H9 (cell line): ENCODE results near the gene TNFRSF11A. TPM values are rescaled to one million over a fixed set of nuclear protein-coding genes. Genes with fewer than 3 reads are reported as not detected.

Experiments
- DNase-seq: peaks from one replicate; pipeline ENCODE4 v3.0.0-alpha.2; 2017
- H2AFZ ChIP-seq: one replicate; pipeline ENCODE4 v1.6.1; 2013; ENCODE audit warnings: mild to moderate bottlenecking, low read length, control low read depth, moderate library complexity
- H2AK5ac ChIP-seq: 2 replicates; pipeline ENCODE4 v1.6.1; 2013; ENCODE audit warnings: low read length, control low read depth, mixed read lengths; ENCODE audit not compliant: insufficient read length
- H2BK120ac ChIP-seq: one replicate; pipeline ENCODE4 v1.6.1; 2013; ENCODE audit warnings: low read depth, mild to moderate bottlenecking, low read length, control low read depth, inconsistent platforms; ENCODE audit not compliant: poor library complexity, severe bottlenecking
- H2BK12ac ChIP-seq: 2 replicates; pipeline ENCODE4 v1.6.1; 2013; ENCODE audit warnings: low read length, control low read depth, mixed read lengths, low read depth; ENCODE audit not compliant: insufficient read length
- H2BK15ac ChIP-seq: 2 replicates; pipeline ENCODE4 v1.6.1; 2013; ENCODE audit warnings: low read depth, low read length, control low read depth
- H2BK20ac ChIP-seq: one replicate; pipeline ENCODE4 v1.6.1; 2013; ENCODE audit warnings: low read depth, mild to moderate bottlenecking, low read length, control low read depth, inconsistent platforms; ENCODE audit not compliant: poor library complexity, severe bottlenecking
- H2BK5ac ChIP-seq: 2 replicates; pipeline ENCODE4 v1.6.1; 2013; ENCODE audit warnings: low read length, control low read depth, mixed read lengths; ENCODE audit not compliant: insufficient read length
- H3K14ac ChIP-seq: 2 replicates; pipeline ENCODE4 v1.6.1; 2013; ENCODE audit warnings: low read length, control low read depth; ENCODE audit not compliant: insufficient read depth
- H3K18ac ChIP-seq: 2 replicates; pipeline ENCODE4 v1.6.1; 2013; ENCODE audit warnings: low read depth, mild to moderate bottlenecking, mixed read lengths, low read length, control low read depth; ENCODE audit not compliant: insufficient read length
- H3K23ac ChIP-seq: 2 replicates; pipeline ENCODE4 v1.6.1; 2013; ENCODE audit warnings: low read length, control low read depth, mixed read lengths, low read depth; ENCODE audit not compliant: insufficient read length
- H3K23me2 ChIP-seq: 2 replicates; pipeline ENCODE4 v1.6.1; 2013; ENCODE audit warnings: low read depth, mild to moderate bottlenecking, mixed read lengths, low read length, control low read depth; ENCODE audit not compliant: insufficient read length, poor library complexity, severe bottlenecking
- H3K27ac ChIP-seq: 2 replicates; pipeline ENCODE4 v1.5.1; 2013; ENCODE audit warnings: low read length, control low read depth, mixed read lengths, low read depth; ENCODE audit not compliant: insufficient read length
- H3K27me3 ChIP-seq: 2 replicates; pipeline ENCODE4 v1.6.1; 2013; ENCODE audit warnings: low read length, control low read depth, inconsistent platforms; ENCODE audit not compliant: insufficient read depth
- H3K4ac ChIP-seq: 2 replicates; pipeline ENCODE4 v1.6.1; 2013; ENCODE audit warnings: low read depth, mild to moderate bottlenecking, control low read depth, inconsistent platforms, low read length, moderate library complexity
- H3K4me1 ChIP-seq: 2 replicates; pipeline ENCODE4 v1.6.1; 2013; ENCODE audit warnings: low read length, control low read depth, inconsistent platforms; ENCODE audit not compliant: insufficient read depth
- H3K4me2 ChIP-seq: 2 replicates; pipeline ENCODE4 v1.6.1; 2013; ENCODE audit warnings: low read length, control low read depth, mixed read lengths; ENCODE audit not compliant: insufficient read length, insufficient read depth
- H3K56ac ChIP-seq: 2 replicates; pipeline ENCODE4 v1.6.1; 2013; ENCODE audit warnings: low read depth, mild to moderate bottlenecking, mixed read lengths, low read length, control low read depth; ENCODE audit not compliant: insufficient read length
- H3K79me1 ChIP-seq: 2 replicates; pipeline ENCODE4 v1.6.1; 2013; ENCODE audit warnings: low read depth, mild to moderate bottlenecking, moderate library complexity, low read length, control low read depth, inconsistent platforms; ENCODE audit not compliant: insufficient read depth, poor library complexity, severe bottlenecking
- H3K79me2 ChIP-seq: 2 replicates; pipeline ENCODE4 v1.6.1; 2013; ENCODE audit warnings: low read length, control low read depth, inconsistent platforms; ENCODE audit not compliant: insufficient read depth
- H3K9ac ChIP-seq: 2 replicates; pipeline ENCODE4 v1.6.1; 2013; ENCODE audit warnings: low read length, control low read depth, mixed read lengths; ENCODE audit not compliant: insufficient read length; ENCODE audit errors: extremely low read depth
- H3K9me3 ChIP-seq: one replicate; pipeline ENCODE4 v1.6.1; 2013; ENCODE audit warnings: low read depth, low read length, inconsistent platforms; ENCODE audit not compliant: control insufficient read depth
- H3T11ph ChIP-seq: one replicate; pipeline ENCODE4 v1.6.1; 2013; ENCODE audit warnings: mild to moderate bottlenecking, low read length, control low read depth, inconsistent platforms
- H4K20me1 ChIP-seq: one replicate; pipeline ENCODE4 v1.6.1; 2013; ENCODE audit not compliant: control insufficient read depth, insufficient read length, insufficient read depth
- H4K5ac ChIP-seq: 2 replicates; pipeline ENCODE4 v1.6.1; 2013; ENCODE audit warnings: low read depth, mild to moderate bottlenecking, mixed read lengths, low read length, control low read depth; ENCODE audit not compliant: insufficient read length
- H4K8ac ChIP-seq: replicated peaks from 2 replicates; pipeline ENCODE4 v1.6.1; 2013; ENCODE audit warnings: low read length, control low read depth, mixed read lengths, low read depth; ENCODE audit not compliant: insufficient read length
- H4K91ac ChIP-seq: 2 replicates; pipeline ENCODE4 v1.6.1; 2013; ENCODE audit warnings: low read depth, mild to moderate bottlenecking, moderate library complexity, mixed read lengths, low read length, control low read depth; ENCODE audit not compliant: insufficient read length
- H3K27ac Mint-ChIP-seq, 3 experiments: 2 replicates in 2 of 3; 3 replicates in 1 of 3; pipeline ENCODE4 v1.8.0; 2020 to 2021; ENCODE audit warnings: mixed read lengths in 3 of 3, mild to moderate bottlenecking in 1 of 3, moderate library complexity in 1 of 3
- H3K27me3 Mint-ChIP-seq: 2 replicates; pipeline ENCODE4 v1.8.0; 2021; ENCODE audit warnings: low read depth, mild to moderate bottlenecking, moderate library complexity, mixed read lengths
- H3K36me3 Mint-ChIP-seq, 3 experiments: 2 replicates in 2 of 3; 3 replicates in 1 of 3; pipeline ENCODE4 v1.8.0; 2020 to 2021; ENCODE audit warnings: low read depth in 3 of 3, mixed read lengths in 3 of 3; ENCODE audit not compliant: insufficient read depth in 1 of 3
- H3K4me1 Mint-ChIP-seq, 2 experiments: 2 replicates each; pipeline ENCODE4 v1.8.0; 2020; ENCODE audit warnings: mixed read lengths in 2 of 2
- H3K4me3 Mint-ChIP-seq, 2 experiments: 2 replicates in 1 of 2; 3 replicates in 1 of 2; pipeline ENCODE4 v1.8.0; 2020 to 2021; ENCODE audit warnings: mild to moderate bottlenecking in 2 of 2, mixed read lengths in 2 of 2, moderate library complexity in 1 of 2
- H3K9me3 Mint-ChIP-seq, 2 experiments: 2 replicates in 1 of 2; 3 replicates in 1 of 2; pipeline ENCODE4 v1.8.0; 2020; ENCODE audit warnings: mild to moderate bottlenecking in 2 of 2, mixed read lengths in 2 of 2, moderate library complexity in 1 of 2
- total RNA-seq: library from RNA; stranded (reverse); gene quantifications from 2 replicates; pipeline ENCODE4 v1.2.1, GENCODE V29; 2021
- TF ChIP-seq, protein P1 (sequence below): fragments of 200-600 bp; sonication (generic); conservative IDR thresholded peaks from 3 replicates; pipeline ENCODE4 v1.8.0; 2021; ENCODE audit warnings: antibody characterized with exemption, mild to moderate bottlenecking

The TNFRSF11A gene
- total RNA-seq, 1 experiment from 2014 or later, result 7.8 TPM

DNA sequence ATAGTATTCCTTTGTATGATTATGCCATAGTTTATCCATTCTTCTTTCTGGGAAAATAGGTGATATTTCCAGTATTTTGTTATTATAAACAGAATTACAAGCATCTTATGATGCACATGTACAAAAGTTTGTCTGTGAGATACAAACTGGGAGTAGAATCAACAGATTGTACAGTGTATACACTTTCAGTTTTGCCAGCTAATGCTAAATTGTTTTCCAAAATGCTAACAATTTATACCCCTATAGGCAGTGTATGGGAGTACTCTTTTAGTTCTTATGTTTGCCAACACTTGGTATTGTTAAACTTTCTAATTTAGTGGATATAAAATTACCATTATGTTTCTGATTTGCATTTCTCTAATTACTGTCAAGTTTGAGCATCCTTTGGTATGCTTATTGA lies 31.0 kb upstream of the TNFRSF11A start:
- H3K36me3 Mint-ChIP-seq, result peaks cover 0 to 8% (median 0%) of the 10 kb centered on the region in 3 experiments; a peak in 3 of 7 replicates
- Histone ChIP-seq H3K14ac (no peak overlapping the region), H3K23me2 (no peaks in the 10 kb centered on the region), H3K27ac (no peak overlapping the region), H2BK20ac (no peak overlapping the region), H2BK5ac (no peak overlapping the region), H2AK5ac (no peak overlapping the region), H2AFZ (no peak overlapping the region), H4K8ac (no peak overlapping the region), H3K9ac (no peak overlapping the region), H3K4me1 (no peaks in the 10 kb centered on the region), H3K79me2 (no peaks in the 10 kb centered on the region), H4K91ac (no peak overlapping the region), H3K18ac (no peak overlapping the region), H2BK120ac (no peak overlapping the region), H3T11ph (no peak overlapping the region), H2BK12ac (no peak overlapping the region), H3K79me1 (no peaks in the 10 kb centered on the region), H2BK15ac (no peak overlapping the region), H3K56ac (no peak overlapping the region), H3K4me2 (no peak overlapping the region), H3K27me3 (no peaks in the 10 kb centered on the region), H3K4ac (no peak overlapping the region), H3K9me3 (no peaks in the 10 kb centered on the region), H3K23ac (no peak overlapping the region), H4K20me1 (no peaks in the 10 kb centered on the region), H4K5ac (no peak overlapping the region)
- DNase-seq, result no peak
- H3K4me1 Mint-ChIP-seq, result 0 out of 4 replicates have a peak, but pooled peaks cover 0 to 3% of the 10 kb centered on the region in 2 experiments
- TF ChIP-seq, protein P1, sequence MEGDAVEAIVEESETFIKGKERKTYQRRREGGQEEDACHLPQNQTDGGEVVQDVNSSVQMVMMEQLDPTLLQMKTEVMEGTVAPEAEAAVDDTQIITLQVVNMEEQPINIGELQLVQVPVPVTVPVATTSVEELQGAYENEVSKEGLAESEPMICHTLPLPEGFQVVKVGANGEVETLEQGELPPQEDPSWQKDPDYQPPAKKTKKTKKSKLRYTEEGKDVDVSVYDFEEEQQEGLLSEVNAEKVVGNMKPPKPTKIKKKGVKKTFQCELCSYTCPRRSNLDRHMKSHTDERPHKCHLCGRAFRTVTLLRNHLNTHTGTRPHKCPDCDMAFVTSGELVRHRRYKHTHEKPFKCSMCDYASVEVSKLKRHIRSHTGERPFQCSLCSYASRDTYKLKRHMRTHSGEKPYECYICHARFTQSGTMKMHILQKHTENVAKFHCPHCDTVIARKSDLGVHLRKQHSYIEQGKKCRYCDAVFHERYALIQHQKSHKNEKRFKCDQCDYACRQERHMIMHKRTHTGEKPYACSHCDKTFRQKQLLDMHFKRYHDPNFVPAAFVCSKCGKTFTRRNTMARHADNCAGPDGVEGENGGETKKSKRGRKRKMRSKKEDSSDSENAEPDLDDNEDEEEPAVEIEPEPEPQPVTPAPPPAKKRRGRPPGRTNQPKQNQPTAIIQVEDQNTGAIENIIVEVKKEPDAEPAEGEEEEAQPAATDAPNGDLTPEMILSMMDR, result no peak; the same call in 2 of the 3 replicates
- H3K9me3 Mint-ChIP-seq, result no peaks in the 10 kb centered on the region
- no peak overlapping the region for H3K27ac Mint-ChIP-seq
- H3K27me3 Mint-ChIP-seq, result no peaks in the 10 kb centered on the region
- no peak overlapping the region for H3K4me3 Mint-ChIP-seq
